GM11168 (cell line): ENCODE measurements around the gene HNRNPUL1.
"Not testable (repeated sequence)": the region's sequence is repeated elsewhere in the genome, so short reads cannot be mapped to it uniquely, and the experiment has no call there.

Experiments used
- in situ Hi-C: fragments of 300-500 bp; cut with MboI; formaldehyde crosslinking; loops from one replicate; pipeline ENCODE4 v1.12.0; 2022; ENCODE audit warnings: low sequenced_read_pairs; ENCODE audit not compliant: unreplicated experiment

The HNRNPUL1 gene

DNA sequence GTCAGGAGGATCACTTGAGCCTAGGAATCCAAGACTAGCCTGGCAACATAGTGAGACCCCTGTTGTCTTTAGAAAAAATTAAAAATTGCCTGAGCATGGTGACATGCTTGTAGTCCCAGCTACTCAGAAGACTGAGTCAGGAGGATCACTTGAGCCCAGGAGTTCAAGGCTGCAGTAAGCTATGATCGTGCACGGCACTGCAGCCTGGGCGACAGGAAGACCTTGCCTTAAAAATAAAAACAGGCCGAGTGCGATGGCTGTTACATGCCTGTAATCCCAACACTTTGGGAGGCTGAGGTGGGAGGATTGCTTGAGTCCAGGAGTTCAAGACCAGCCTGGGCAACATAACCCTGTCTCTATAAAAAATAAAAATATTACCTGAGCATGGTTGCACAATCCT, 5.4 kb downstream of the HNRNPUL1 start:
- in situ Hi-C loops: no loop called here

- in situ Hi-C loops: no loop called here
These were observed 8.9 kb downstream of the HNRNPUL1 start for GRCh38 chr19:41273076-41273475.

DNA sequence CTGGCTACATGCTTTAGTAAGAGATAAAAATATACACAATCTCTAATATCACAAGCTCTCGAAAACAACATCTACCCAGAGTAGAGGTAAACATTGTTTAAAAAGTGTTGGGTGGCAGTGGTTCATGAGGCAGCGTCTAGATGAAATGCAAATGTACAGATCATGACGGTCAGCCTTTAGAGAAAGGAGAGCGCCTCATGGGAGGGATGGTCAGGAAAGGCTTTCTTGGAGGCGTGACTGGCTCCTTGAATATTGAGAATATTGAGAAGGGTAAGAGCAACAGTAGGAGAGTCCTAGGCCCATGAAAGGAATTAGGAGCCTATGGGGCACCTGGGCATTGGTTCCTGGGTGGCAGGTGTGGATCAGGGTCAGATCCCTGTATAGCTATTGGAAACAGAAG, 10.6 kb downstream of the HNRNPUL1 start:
- in situ Hi-C loops: no loop called here

DNA sequence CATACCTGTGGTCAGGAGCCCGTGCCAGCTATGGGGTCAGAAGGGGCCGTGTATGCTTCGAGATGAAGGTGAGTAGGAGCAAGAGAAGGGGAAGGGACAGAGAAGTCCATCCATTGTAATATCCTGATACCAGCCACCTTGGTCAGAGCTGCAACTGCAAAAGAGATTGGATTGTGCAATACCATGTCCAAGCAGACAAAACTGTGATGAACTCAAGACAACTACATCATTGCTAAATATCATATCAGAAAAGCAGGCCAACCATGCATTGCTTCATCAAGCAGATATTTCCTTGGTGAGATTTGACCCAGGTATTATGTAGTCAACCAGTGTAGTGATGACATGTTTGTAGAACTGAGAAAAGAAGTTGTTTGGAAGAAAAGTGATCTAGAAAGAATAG, 12.1 kb downstream of the HNRNPUL1 start:
- in situ Hi-C loops: no loop called here

GRCh38 chr19:41278478-41278877, 14.3 kb downstream of the HNRNPUL1 start:
- in situ Hi-C loops: no loop called here

GRCh38 chr19:41288673-41289530, 24.7 kb downstream of the HNRNPUL1 start:
- in situ Hi-C loops: no loop called here

- in situ Hi-C loops: not testable (repeated sequence)
These were observed 25.6 kb downstream of the HNRNPUL1 start for GRCh38 chr19:41289814-41290213.

GRCh38 chr19:41294393-41294792, 30.2 kb downstream of the HNRNPUL1 start:
- in situ Hi-C loops: no loop called here

DNA sequence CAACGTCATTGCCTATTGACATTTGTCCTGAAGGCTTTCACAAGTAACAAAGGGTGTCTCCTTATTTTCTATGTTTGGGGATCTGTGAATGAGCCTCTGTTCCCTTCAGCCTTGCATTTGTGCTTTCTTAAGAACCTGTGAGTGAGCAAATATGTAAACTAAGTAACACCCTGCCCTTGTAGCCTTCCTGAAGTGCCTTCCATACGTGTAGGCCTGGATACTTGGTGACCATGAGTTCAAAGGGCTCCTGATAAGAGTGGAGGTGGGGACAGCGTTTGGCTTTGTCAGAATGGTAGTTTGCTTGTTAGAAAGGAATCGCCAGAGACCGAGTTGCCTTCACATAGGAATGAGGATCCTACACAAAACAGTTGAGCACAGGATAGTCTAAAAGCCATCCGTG, 31.3 kb downstream of the HNRNPUL1 start:
- in situ Hi-C loops: no loop called here

- in situ Hi-C loops: no loop called here
These were observed 32.3 kb downstream of the HNRNPUL1 start for GRCh38 chr19:41296433-41296871.

GRCh38 chr19:41297628-41298347, 33.6 kb downstream of the HNRNPUL1 start:
- in situ Hi-C loops: no loop called here

DNA sequence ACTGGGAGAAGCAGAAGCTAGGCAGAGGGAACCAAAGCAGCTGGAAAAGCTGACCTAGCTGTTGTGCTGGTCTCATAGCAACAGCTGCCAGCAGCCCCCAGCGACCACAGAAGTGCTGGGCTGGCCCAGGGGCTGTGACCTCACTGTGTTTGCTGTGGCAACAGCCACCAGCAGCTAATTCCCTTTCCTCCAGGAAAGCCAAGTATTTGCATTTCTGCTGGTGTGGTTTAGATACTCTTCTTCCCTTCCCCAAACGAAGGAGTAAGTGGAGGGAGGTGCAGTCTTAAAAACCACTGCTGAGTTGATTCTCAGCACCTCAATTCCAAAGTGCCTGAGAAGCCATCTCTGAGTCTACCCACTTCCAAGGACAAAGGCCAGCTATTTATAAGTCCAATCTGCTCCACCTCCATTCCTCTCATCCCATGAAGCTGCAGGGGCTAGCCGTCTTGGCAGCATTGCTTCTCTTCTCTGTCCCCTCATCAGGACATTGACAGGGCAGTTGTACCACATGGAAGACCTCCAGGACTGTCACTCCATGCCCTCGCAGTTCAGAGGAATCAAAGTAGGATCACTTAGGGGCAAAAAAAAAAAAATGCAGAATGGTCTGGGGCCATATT, 34.3 kb downstream of the HNRNPUL1 start:
- in situ Hi-C loops: no loop called here

- in situ Hi-C loops: no loop called here
These were observed 35.0 kb downstream of the HNRNPUL1 start for GRCh38 chr19:41299046-41299754.

- in situ Hi-C loops: no loop called here
These were observed 35.5 kb downstream of the HNRNPUL1 start for GRCh38 chr19:41299755-41300089.

- in situ Hi-C loops: no loop called here
These were observed 36.4 kb downstream of the HNRNPUL1 start for GRCh38 chr19:41300555-41300954.

DNA sequence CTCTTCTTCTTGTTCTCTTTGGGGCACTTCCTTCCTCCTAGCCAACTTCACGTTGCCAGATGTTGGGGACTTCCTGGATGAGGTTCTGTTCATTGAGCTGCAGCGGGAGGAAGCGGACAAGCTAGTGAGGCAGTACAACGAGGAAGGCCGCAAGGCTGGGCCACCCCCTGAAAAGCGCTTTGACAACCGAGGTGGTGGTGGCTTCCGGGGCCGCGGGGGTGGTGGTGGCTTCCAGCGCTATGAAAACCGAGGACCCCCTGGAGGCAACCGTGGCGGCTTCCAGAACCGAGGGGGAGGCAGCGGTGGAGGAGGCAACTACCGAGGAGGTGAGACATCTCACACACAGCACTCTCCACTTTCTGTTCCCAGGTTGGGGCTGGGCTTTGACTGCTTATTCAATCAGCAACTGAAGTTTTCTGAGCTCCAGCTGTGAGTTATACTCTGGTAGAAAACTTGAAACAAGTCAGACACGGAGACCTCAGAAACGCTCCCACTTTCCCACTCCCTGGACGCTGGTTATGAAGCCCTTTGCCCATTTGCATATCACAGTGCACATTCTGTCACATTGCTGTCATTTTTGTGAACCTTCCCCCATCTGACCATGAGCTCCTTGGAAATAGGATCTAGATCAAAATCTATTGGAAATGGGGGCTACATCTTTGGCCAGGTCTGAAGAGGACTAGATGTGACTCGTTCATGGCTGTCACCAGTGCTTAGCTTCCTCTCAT, 38.6 kb downstream of the HNRNPUL1 start:
- in situ Hi-C loops: no loop called here

- in situ Hi-C loops: no loop called here
These were observed 39.8 kb downstream of the HNRNPUL1 start for GRCh38 chr19:41303954-41304353.

DNA sequence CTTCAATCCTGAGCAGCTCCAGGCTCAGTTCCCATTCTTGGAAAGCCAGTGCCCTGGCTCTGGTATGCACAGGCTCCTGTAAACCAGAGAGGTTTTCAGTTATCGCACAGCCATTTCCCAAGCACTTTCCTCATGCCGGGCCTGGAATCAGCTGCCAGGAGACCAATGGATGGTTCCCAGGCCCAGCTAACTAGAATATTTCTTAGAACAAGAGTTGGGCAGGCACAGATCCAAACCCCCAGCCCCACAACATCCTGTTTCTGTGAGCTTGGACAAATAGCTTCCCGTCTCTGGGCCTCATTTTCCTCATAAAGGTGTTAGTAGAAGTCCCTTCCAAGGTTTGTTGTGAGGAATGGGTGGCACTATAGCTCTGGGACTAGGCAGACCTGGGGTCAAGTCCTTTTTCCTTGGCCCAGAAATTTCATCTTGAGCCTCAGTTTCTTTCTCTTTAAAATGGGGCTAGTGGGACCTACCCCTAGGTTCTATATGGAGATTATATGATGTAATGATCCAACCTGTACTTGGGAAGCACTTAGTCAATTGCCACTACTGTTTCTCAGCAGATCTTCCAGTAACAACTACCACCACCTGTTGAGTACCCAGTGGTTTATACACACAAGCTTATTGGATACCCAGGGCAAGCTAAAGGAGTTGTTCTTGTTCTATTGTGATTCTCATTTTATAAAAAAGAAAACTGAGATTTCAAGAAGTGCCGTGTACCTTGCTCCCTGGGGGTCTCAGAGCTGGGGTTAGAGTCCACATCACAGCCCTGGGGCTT, 40.7 kb downstream of the HNRNPUL1 start:
- in situ Hi-C loops: no loop called here
